Ammon's horn (tissue), 1 donor: ENCODE results near the gene WSCD1.

Source experiments
- DNase-seq: peaks from one replicate; pipeline ENCODE4 v3.0.0-alpha.2; 2016; ENCODE audit warnings: low spot score

The WSCD1 gene

DNA sequence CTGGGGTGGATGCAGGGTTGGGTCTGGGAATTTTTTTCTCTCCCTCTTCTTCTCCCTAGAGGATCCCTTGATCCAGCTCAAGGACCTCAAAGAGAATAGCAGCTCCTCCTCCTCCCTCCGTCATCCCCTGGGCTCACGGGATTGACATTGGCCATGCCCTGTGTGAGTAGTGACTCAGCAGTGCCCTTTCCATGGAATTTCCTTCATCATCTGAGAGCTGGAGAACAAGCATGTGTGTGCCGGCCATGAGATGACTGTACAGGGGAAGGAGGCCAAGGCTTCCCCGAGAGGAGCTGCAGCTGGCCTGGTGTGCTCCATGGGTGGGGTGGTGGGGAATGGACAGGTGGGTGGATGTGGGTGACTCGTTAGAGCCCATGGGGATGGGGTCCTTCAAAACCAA lies 8.9 kb upstream of the WSCD1 start:
- DNase-seq, result no peak

DNA sequence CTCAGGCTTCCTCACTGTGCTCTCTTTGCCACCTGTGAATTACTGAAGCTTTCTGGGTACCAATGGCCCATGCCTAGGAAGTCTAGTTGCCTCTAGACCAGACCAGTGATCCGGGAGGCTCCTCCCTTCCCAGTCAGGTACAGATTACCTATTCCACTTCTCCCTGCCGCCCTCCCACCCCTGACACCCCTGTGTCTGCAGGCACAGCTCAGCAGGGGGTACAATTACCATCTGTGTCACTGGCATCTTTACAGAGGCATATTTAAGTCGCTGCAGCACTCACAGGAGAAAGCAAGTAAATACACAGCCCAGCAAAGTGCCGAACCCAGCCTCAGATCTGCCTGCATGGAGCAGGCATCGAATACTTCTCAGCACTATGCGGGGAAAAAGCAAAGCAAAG lies 5.3 kb upstream of the WSCD1 start:
- DNase-seq, result no peak

DNA sequence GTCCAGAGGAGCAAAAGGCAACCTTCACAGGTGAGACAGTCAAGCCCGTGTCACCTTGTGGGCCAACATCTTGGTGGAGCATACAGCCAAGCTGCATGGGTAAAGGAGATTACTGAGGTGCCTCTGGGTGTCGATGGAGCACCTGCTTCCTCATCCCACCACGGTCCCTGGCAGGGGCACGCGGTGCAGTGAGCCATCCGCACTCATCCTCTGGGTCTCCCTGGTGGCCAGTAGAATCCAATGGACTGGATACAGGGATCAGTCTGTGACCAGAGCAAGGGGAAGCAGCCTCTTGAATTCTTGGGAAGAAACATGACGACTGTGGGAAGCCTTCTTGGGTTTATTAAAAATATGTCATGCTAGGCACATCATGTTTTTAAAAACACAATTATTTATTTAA lies 4.8 kb upstream of the WSCD1 start:
- no peak for DNase-seq

- no peak for DNase-seq
Observed at GRCh38 chr17:6066183-6066948, 3.8 kb upstream of the WSCD1 start.

DNA sequence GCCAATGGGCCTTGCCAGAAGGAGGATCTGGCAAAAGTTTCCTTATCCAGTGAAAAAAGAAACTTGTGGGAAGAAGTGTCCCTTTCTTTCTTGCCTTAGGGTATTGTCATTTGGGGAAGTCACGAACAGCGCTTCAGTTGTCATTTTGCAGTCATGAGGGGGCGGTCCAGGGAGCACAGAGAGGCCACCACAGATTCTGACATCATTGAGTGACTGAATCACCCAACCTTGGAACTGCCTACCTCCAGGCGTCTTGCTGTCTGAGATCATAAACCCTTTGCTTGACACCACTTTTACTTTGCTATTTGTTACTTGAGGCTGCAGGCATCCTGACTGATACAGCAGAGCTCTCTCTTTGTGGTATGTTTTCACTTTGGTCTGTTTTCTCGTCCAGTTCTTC lies 3.1 kb upstream of the WSCD1 start:
- DNase-seq, result no peak

- peak; percentile 50 for DNase-seq
Observed at GRCh38 chr17:6070430-6070912, 292 bp downstream of the WSCD1 start.

DNA sequence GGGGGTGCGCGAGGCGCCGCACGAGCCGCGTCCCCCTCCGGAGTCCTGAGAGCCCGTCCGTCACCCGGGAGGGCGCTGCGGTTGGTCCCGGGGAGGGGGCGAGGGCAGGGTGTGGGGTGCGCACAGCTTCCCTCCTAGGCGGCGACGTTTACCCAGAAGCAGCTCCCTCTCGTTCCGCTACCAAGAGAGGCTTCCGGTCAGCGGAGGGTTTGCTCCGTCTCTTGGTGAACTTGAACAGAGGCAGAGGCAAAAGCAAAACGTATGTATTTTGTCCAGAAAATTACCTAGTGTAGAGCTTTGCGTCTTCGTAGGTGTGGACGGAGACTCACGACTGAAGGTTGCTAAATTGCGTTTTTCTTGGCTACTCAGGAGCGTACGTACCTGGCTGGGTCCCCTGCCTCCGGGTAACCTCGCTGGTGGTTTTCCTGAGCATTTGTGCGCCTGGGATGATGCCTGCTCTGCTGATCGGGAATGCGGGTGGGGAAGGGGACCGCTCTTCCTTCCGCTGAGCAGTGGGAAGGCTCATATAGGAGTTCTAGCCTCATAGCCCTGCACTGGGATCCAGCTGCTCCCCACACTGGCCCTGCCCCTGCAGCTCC lies 833 bp downstream of the WSCD1 start:
- peak; percentile 57 for DNase-seq

DNA sequence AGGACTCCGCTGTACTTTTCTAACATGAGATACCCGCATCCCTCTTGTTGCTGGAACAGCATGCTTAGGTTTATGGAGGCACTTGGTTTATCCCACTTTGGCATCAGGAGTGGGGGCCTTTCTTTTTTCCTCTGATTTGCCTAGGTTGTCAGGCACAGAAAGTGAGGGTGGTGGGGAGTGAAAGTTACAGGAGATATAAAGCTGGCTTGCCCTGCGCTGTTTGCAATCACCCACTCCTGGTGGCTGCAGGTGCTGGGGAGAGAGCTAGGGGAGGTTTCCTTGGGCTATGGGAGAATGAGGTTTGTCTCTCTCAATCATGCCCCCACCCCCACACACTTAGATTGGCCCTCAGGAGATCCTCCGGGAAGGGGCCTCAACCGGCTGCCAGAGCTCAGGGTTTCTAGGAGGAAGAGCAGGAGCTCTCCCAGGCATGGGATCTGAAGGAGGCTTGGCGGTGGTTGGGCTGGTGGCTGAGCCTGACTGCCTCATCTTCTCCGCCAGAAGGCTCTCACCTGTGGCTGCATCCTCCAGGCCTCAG lies 1.4 kb downstream of the WSCD1 start:
- no peak for DNase-seq

- no peak for DNase-seq
Observed at GRCh38 chr17:6072157-6072556, 2.0 kb downstream of the WSCD1 start.

DNA sequence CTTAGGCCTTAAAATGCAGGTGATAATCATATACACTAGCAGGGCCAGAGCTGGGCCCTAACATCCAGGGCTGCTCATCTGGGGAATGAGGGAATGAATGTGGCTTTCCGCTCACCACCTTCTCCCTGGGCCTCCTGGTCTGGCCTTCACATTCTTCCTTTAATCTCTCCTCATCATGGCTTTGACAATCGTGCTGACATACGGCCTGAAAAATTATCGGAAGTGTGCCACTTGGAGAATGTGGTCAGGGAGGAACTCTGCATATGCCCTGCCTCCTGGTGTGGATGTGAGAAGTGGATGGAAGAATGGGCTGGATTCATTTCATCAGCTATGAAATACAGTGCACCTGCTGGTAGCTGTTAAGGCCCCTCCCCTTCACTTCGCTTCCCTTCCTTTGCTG lies 2.4 kb downstream of the WSCD1 start:
- no peak for DNase-seq

- no peak for DNase-seq
Observed at GRCh38 chr17:6073620-6074019, 3.4 kb downstream of the WSCD1 start.

GRCh38 chr17:6075050-6075449 lies 4.9 kb downstream of the WSCD1 start:
- DNase-seq, result no peak

DNA sequence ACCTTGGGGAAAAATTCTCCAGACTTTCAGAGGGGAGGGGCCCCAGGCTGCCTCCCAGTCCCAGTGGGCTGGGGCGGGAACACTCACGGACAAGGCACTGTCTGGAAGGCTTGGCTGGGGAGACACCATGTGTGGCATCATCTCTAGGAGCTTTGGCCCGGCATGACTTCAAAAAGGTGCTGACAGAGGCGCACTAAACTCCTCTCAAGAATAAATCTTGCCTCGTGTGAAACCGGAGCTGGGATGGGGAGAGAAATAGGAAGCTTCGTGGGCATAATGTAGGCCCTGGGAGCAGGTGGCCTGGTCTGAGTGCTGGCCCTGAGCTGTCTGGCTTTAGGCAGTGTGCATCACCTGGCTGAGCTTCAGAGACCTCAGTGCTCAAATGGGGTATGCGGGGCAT lies 5.7 kb downstream of the WSCD1 start:
- DNase-seq, result no peak

DNA sequence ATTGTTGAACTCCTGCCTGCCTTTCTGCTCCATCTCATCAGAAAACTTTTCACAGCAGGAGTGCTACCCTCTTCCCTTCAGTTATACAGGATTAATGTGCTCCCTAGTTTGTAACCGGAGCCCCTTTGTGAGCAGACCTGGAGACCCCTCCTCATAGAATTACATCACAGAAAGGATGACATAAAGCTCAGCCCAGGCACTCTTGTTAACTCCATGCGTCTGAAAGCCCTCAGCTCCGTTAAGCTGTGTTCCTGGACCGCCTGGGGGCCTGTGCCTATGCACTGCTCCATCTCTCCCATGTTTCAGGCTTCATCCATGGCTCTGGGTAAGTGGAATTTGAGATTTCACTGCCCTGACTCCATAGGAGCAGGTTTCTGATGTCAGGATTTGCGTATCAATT lies 7.6 kb downstream of the WSCD1 start:
- no peak for DNase-seq

DNA sequence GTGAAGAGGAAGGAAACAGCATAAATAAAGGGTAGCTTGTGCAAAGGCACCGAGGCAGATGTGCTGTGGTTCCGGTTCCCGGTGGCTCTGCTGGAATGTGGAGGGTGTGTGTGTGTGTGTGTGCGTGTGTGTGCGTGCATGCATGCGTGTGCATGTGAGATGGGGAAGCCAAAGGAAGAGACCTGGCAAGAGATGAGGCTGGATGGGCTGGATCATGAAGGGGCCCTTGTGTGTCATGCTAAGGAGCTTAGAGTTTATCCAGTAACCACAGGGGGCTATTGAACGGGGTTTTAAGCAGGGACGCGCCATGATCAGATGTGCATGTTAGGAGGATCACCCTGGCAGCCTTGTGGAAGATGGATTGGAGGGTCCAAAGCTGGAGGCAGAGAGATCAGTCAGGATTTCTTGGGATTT lies 8.3 kb downstream of the WSCD1 start:
- DNase-seq, result no peak

DNA sequence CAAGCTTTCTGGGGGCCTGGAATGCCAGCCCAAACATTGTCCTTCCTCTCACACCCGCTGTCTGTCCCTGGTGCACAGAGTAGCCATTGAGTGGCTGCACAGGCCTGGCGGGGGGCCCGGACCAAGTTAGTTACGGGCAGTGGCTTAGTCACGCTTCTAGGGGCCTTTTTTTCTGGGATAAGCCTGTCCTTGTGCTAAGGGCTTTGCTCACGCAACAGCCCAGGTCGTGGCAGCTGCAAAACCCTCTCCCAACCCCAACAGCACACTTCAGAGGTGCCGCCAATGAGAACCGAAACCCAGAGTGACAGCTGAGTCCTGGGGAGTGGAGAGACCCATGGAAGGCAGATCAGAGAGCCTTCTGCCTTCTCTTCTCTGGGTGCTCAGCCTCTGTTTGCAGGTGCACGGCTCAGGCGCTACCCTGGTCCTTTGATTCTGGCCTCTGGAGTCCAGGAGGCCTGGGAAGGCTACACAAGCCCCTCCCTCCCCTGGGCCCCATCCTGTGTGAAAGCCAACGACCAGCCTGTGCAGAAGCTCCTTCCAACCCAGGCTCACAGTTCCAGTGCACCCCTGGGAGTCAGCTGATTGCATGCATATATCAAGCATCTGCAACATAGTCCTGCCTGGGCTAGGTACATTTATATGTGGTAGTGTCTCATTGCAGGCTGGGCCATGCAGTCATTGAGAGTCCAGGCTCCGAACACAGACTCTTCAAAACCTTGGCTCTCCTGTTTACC lies 9.1 kb downstream of the WSCD1 start:
- peak; percentile 66 for DNase-seq

GRCh38 chr17:6079960-6080359 lies 9.8 kb downstream of the WSCD1 start:
- DNase-seq, result no peak

- DNase-seq, result no peak
Observed at GRCh38 chr17:6080711-6081430, 10.7 kb downstream of the WSCD1 start.

GRCh38 chr17:6082335-6082734 lies 12.2 kb downstream of the WSCD1 start:
- no peak for DNase-seq

GRCh38 chr17:6084311-6085161 lies 14.4 kb downstream of the WSCD1 start:
- peak; percentile 95 for DNase-seq

- no peak for DNase-seq
Observed at GRCh38 chr17:6085812-6086211, 15.6 kb downstream of the WSCD1 start.
